ENCODE data around the gene U2AF2.
A peak's percentile ranks its signal among the peaks of the same experiment; 100 is the strongest.

Gene U2AF2

GRCh38 chr19:55671054-55671378 is 16.2 kb downstream of the U2AF2 start:
- peaks cover 42% of the 10 kb centered on the region for H3K4me1 Mint-ChIP-seq
- H3K9me3 Mint-ChIP-seq: no peaks in the 10 kb centered on the region
- no peak for DNase-seq (ENCODE audit: low spot score in 2 of 2)
- H3K36me3 Mint-ChIP-seq (ENCODE audit: insufficient read depth): peaks cover 68% of the 10 kb centered on the region
- H3K4me3 Mint-ChIP-seq: no peak overlapping the region
- H3K27me3 Mint-ChIP-seq: no peaks in the 10 kb centered on the region
- ATAC-seq (replicated peaks; ENCODE audit: extremely low read depth, poor library complexity, severe bottlenecking): no peak
- peak overlapping the region; percentile 7 for H3K27ac Mint-ChIP-seq (ENCODE audit: low read depth)

- no peaks in the 10 kb centered on the region for H3K27me3 Mint-ChIP-seq
- no peak for ATAC-seq (replicated peaks; ENCODE audit: extremely low read depth, poor library complexity, severe bottlenecking)
- no peaks in the 10 kb centered on the region for H3K9me3 Mint-ChIP-seq
- no peak overlapping the region for H3K4me3 Mint-ChIP-seq
- peaks cover 57% of the 10 kb centered on the region for H3K36me3 Mint-ChIP-seq (ENCODE audit: insufficient read depth)
- H3K4me1 Mint-ChIP-seq: peaks cover 55% of the 10 kb centered on the region
- peak overlapping the region; percentile 38 for H3K27ac Mint-ChIP-seq (ENCODE audit: low read depth)
- no peak for DNase-seq (ENCODE audit: low spot score in 2 of 2)
These were observed 17.6 kb downstream of the U2AF2 start for GRCh38 chr19:55672418-55672817.

GRCh38 chr19:55673465-55673864 is 18.6 kb downstream of the U2AF2 start:
- H3K36me3 Mint-ChIP-seq (ENCODE audit: insufficient read depth): peaks cover 55% of the 10 kb centered on the region
- no peak for DNase-seq (ENCODE audit: low spot score in 2 of 2)
- H3K4me1 Mint-ChIP-seq: peaks cover 63% of the 10 kb centered on the region
- H3K4me3 Mint-ChIP-seq: no peak overlapping the region
- H3K9me3 Mint-ChIP-seq: no peaks in the 10 kb centered on the region
- no peak for ATAC-seq (replicated peaks; ENCODE audit: extremely low read depth, poor library complexity, severe bottlenecking)
- H3K27ac Mint-ChIP-seq (ENCODE audit: low read depth): peak overlapping the region; percentile 69
- H3K27me3 Mint-ChIP-seq: no peaks in the 10 kb centered on the region

- peaks cover 54% of the 10 kb centered on the region for H3K36me3 Mint-ChIP-seq (ENCODE audit: insufficient read depth)
- H3K27ac Mint-ChIP-seq (ENCODE audit: low read depth): peak overlapping the region; percentile 99
- H3K4me3 Mint-ChIP-seq: peak overlapping the region; percentile 99
- no peak for ATAC-seq (replicated peaks; ENCODE audit: extremely low read depth, poor library complexity, severe bottlenecking)
- H3K9me3 Mint-ChIP-seq: no peaks in the 10 kb centered on the region
- no peak for DNase-seq (ENCODE audit: low spot score in 2 of 2)
- peaks cover 68% of the 10 kb centered on the region for H3K4me1 Mint-ChIP-seq
- no peaks in the 10 kb centered on the region for H3K27me3 Mint-ChIP-seq
These were observed 19.1 kb downstream of the U2AF2 start for GRCh38 chr19:55673889-55674288.

GRCh38 chr19:55674459-55674840 is 19.6 kb downstream of the U2AF2 start:
- DNase-seq (ENCODE audit: low spot score in 2 of 2): no peak
- Mint-ChIP-seq H3K4me3 (peak overlapping the region; percentile 99), H3K36me3 (ENCODE audit: insufficient read depth) (peaks cover 50% of the 10 kb centered on the region), H3K27me3 (no peaks in the 10 kb centered on the region), H3K4me1 (peaks cover 66% of the 10 kb centered on the region), H3K27ac (ENCODE audit: low read depth) (peak overlapping the region; percentile 99), H3K9me3 (no peaks in the 10 kb centered on the region)
- no peak for ATAC-seq (replicated peaks; ENCODE audit: extremely low read depth, poor library complexity, severe bottlenecking)

- Mint-ChIP-seq H3K27me3 (no peaks in the 10 kb centered on the region), H3K27ac (ENCODE audit: low read depth) (peak within 1 kb of the TSS; percentile 99), H3K36me3 (ENCODE audit: insufficient read depth) (peaks cover 47% of the 10 kb centered on the region), H3K4me3 (peak within 1 kb of the TSS; percentile 99), H3K4me1 (peaks cover 66% of the 10 kb centered on the region), H3K9me3 (no peaks in the 10 kb centered on the region)
- ATAC-seq (replicated peaks; ENCODE audit: extremely low read depth, poor library complexity, severe bottlenecking): peak; percentile 93
- peak; percentile 89 to 95 for DNase-seq (ENCODE audit: low spot score in 2 of 2)
These were observed 20.2 kb downstream of the U2AF2 start, which contains the start of gene EPN1 for GRCh38 chr19:55674841-55675660. TSS of gene EPN1 (plus strand) at chr19:55675226. CDS start at chr19:55678628, 3,402 bp downstream.

GRCh38 chr19:55675661-55676354 is 21.0 kb downstream of the U2AF2 start:
- ATAC-seq (replicated peaks; ENCODE audit: extremely low read depth, poor library complexity, severe bottlenecking) (no peak), DNase-seq (ENCODE audit: low spot score in 2 of 2) (no peak)
- H3K36me3 Mint-ChIP-seq (ENCODE audit: insufficient read depth): peaks cover 44% of the 10 kb centered on the region
- H3K4me3 Mint-ChIP-seq: peak overlapping the region; percentile 99
- peak overlapping the region; percentile 99 for H3K27ac Mint-ChIP-seq (ENCODE audit: low read depth)
- no peaks in the 10 kb centered on the region for H3K27me3 Mint-ChIP-seq
- peaks cover 67% of the 10 kb centered on the region for H3K4me1 Mint-ChIP-seq
- no peaks in the 10 kb centered on the region for H3K9me3 Mint-ChIP-seq

GRCh38 chr19:55676383-55676782 is 21.5 kb downstream of the U2AF2 start:
- ATAC-seq (replicated peaks; ENCODE audit: extremely low read depth, poor library complexity, severe bottlenecking): no peak
- H3K27me3 Mint-ChIP-seq: no peaks in the 10 kb centered on the region
- H3K4me1 Mint-ChIP-seq: peaks cover 62% of the 10 kb centered on the region
- no peaks in the 10 kb centered on the region for H3K9me3 Mint-ChIP-seq
- peak overlapping the region; percentile 99 for H3K27ac Mint-ChIP-seq (ENCODE audit: low read depth)
- peak overlapping the region; percentile 99 for H3K4me3 Mint-ChIP-seq
- peaks cover 42% of the 10 kb centered on the region for H3K36me3 Mint-ChIP-seq (ENCODE audit: insufficient read depth)
- DNase-seq (ENCODE audit: low spot score in 2 of 2): no peak

- no peaks in the 10 kb centered on the region for H3K9me3 Mint-ChIP-seq
- H3K4me3 Mint-ChIP-seq: peak overlapping the region; percentile 99
- H3K36me3 Mint-ChIP-seq (ENCODE audit: insufficient read depth): peaks cover 39% of the 10 kb centered on the region
- peaks cover 60% of the 10 kb centered on the region for H3K4me1 Mint-ChIP-seq
- H3K27me3 Mint-ChIP-seq: no peaks in the 10 kb centered on the region
- DNase-seq (ENCODE audit: low spot score in 2 of 2) (no peak), ATAC-seq (replicated peaks; ENCODE audit: extremely low read depth, poor library complexity, severe bottlenecking) (no peak)
- peak overlapping the region; percentile 99 for H3K27ac Mint-ChIP-seq (ENCODE audit: low read depth)
These were observed 22.2 kb downstream of the U2AF2 start for GRCh38 chr19:55676889-55677505.

GRCh38 chr19:55677572-55678028 is 22.8 kb downstream of the U2AF2 start:
- Mint-ChIP-seq H3K9me3 (no peaks in the 10 kb centered on the region), H3K4me1 (peaks cover 60% of the 10 kb centered on the region)

GRCh38 chr19:55678121-55678671 is 23.4 kb downstream of the U2AF2 start:
- Mint-ChIP-seq H3K27ac (ENCODE audit: low read depth) (no peak overlapping the region), H3K4me3 (peak overlapping the region; percentile 99), H3K27me3 (no peaks in the 10 kb centered on the region), H3K4me1 (peaks cover 60% of the 10 kb centered on the region), H3K36me3 (ENCODE audit: insufficient read depth) (peaks cover 31% of the 10 kb centered on the region), H3K9me3 (no peaks in the 10 kb centered on the region)
- ATAC-seq (replicated peaks; ENCODE audit: extremely low read depth, poor library complexity, severe bottlenecking): no peak
- no peak for DNase-seq (ENCODE audit: low spot score in 2 of 2)

More at GRCh38 chr19:55677572-55678028, 22.8 kb downstream of the U2AF2 start:
- Mint-ChIP-seq H3K36me3 (ENCODE audit: insufficient read depth) (peaks cover 35% of the 10 kb centered on the region), H3K27me3 (no peaks in the 10 kb centered on the region), H3K27ac (ENCODE audit: low read depth) (no peak overlapping the region), H3K4me3 (peak overlapping the region; percentile 99)
- DNase-seq (ENCODE audit: low spot score in 2 of 2) (no peak), ATAC-seq (replicated peaks; ENCODE audit: extremely low read depth, poor library complexity, severe bottlenecking) (no peak)

Measured in central memory CD8-positive, alpha-beta T cell (primary cell).